ENCODE measurements around the gene SLIT3.

- TF ChIP-seq CTCF (IDR thresholded peaks at IDR 0.05) (no peak), POLR2A (IDR thresholded peaks at IDR 0.05) (no peak), EP300 (IDR thresholded peaks at IDR 0.05) (no peak)
Observed at GRCh38 chr5:168686837-168687236, 614.1 kb downstream of the SLIT3 start.

Measured in stomach (tissue), 4 donors.